SK-N-SH treated with all-trans-retinoic acid at 6 μM for 48 hours (cell line): ENCODE measurements around the gene SLC35E3.

Experiments used
- ATAC-seq: fragments of 200-7000 bp; cut with Tn5 transposase; 3 replicates; pipeline ENCODE4 v1.9.1; 2020; ENCODE audit warnings: mild to moderate bottlenecking, moderate library complexity
- ARNTL ChIP-seq: fragments of 450-650 bp; formaldehyde crosslinking; IDR thresholded peaks from 2 replicates; pipeline ENCODE4 v1.5.0; 2020; ENCODE audit warnings: low read depth, mild to moderate bottlenecking, moderate library complexity, borderline replicate concordance
- BACH2 ChIP-seq: fragments of 250-450 bp; sonication (Bioruptor Pico); IDR thresholded peaks from 2 replicates; pipeline ENCODE4 v1.9.0; 2021; ENCODE audit warnings: mild to moderate bottlenecking, borderline replicate concordance
- CREB5 ChIP-seq: fragments of 250-450 bp; sonication (Bioruptor Pico); IDR thresholded peaks from 2 replicates; pipeline ENCODE4 v1.5.1; 2020; ENCODE audit warnings: low read depth, mild to moderate bottlenecking, moderate library complexity
- CSDC2 ChIP-seq: fragments of 250-450 bp; sonication (Bioruptor Pico); IDR thresholded peaks from 2 replicates; pipeline ENCODE4 v1.5.0; 2020; ENCODE audit warnings: mild to moderate bottlenecking, moderate library complexity
- ESRRG ChIP-seq: fragments of 250-450 bp; sonication (Bioruptor Pico); IDR thresholded peaks from 2 replicates; pipeline ENCODE4 v1.6.1; 2021; ENCODE audit warnings: mild to moderate bottlenecking
- GLIS3 ChIP-seq: fragments of 250-450 bp; sonication (Bioruptor Pico); IDR thresholded peaks from 2 replicates; pipeline ENCODE4 v1.5.0; 2020; ENCODE audit warnings: mild to moderate bottlenecking, moderate library complexity
- OSR1 ChIP-seq: fragments of 250-450 bp; sonication (Bioruptor Pico); IDR thresholded peaks from 2 replicates; pipeline ENCODE4 v1.8.0; 2022; ENCODE audit warnings: moderate library complexity, mild to moderate bottlenecking, inconsistent platforms
- PATZ1 ChIP-seq: fragments of 250-450 bp; sonication (Bioruptor Pico); IDR thresholded peaks from 2 replicates; pipeline ENCODE4 v1.8.0; 2020; ENCODE audit warnings: mild to moderate bottlenecking, moderate library complexity, borderline replicate concordance
- POU6F1 ChIP-seq: fragments of 250-450 bp; sonication (Bioruptor Pico); IDR thresholded peaks from 2 replicates; pipeline ENCODE4 v1.8.0; 2021; ENCODE audit warnings: low read depth, mild to moderate bottlenecking, moderate library complexity, borderline replicate concordance
- PPARA ChIP-seq: fragments of 250-450 bp; sonication (Bioruptor Pico); IDR thresholded peaks from 2 replicates; pipeline ENCODE4 v1.5.0; 2020; ENCODE audit warnings: mild to moderate bottlenecking, borderline replicate concordance
- RARB ChIP-seq: fragments of 250-450 bp; sonication (Bioruptor Pico); IDR thresholded peaks from 2 replicates; pipeline ENCODE4 v1.8.0; 2021; ENCODE audit warnings: mild to moderate bottlenecking, moderate library complexity
- SNAI2 ChIP-seq: fragments of 250-450 bp; sonication (Bioruptor Pico); IDR thresholded peaks from 2 replicates; pipeline ENCODE4 v1.5.0; 2020; ENCODE audit warnings: mild to moderate bottlenecking, moderate library complexity
- TCF4 ChIP-seq: fragments of 250-450 bp; sonication (Bioruptor Pico); IDR thresholded peaks from 2 replicates; pipeline ENCODE4 v1.8.0; 2021; ENCODE audit warnings: mild to moderate bottlenecking, moderate library complexity, borderline replicate concordance
- TOX ChIP-seq: fragments of 250-450 bp; sonication (Bioruptor Pico); IDR thresholded peaks from 2 replicates; pipeline ENCODE4 v1.8.0; 2021; ENCODE audit warnings: mild to moderate bottlenecking, moderate library complexity, borderline replicate concordance
- TSHZ2 ChIP-seq: fragments of 250-450 bp; sonication (Bioruptor Pico); IDR thresholded peaks from 2 replicates; pipeline ENCODE4 v1.5.0; 2020; ENCODE audit warnings: mild to moderate bottlenecking, moderate library complexity
- ZC3H10 ChIP-seq: fragments of 250-450 bp; sonication (Bioruptor Pico); IDR thresholded peaks from 2 replicates; pipeline ENCODE4 v1.5.1; 2021; ENCODE audit warnings: mild to moderate bottlenecking, moderate library complexity
- ZFP3 ChIP-seq: fragments of 250-450 bp; sonication (Bioruptor Pico); IDR thresholded peaks from 2 replicates; pipeline ENCODE4 v1.5.0; 2020; ENCODE audit warnings: mild to moderate bottlenecking, moderate library complexity
- ZFP30 ChIP-seq: fragments of 450-650 bp; formaldehyde crosslinking; IDR thresholded peaks from 2 replicates; pipeline ENCODE4 v1.5.0; 2022; ENCODE audit warnings: mild to moderate bottlenecking, moderate library complexity
- ZNF565 ChIP-seq: fragments of 450-650 bp; formaldehyde crosslinking; conservative IDR thresholded peaks from 2 replicates; pipeline ENCODE4 v1.5.0; 2020; ENCODE audit warnings: low read depth, mild to moderate bottlenecking, moderate library complexity
- ZNF8 ChIP-seq: fragments of 450-650 bp; formaldehyde crosslinking; IDR thresholded peaks from 2 replicates; pipeline ENCODE4 v1.5.0; 2020; ENCODE audit warnings: mild to moderate bottlenecking, moderate library complexity

The SLC35E3 gene

GRCh38 chr12:68769941-68770340, 24.0 kb downstream of the SLC35E3 start:
- TF ChIP-seq CREB5 (CRISPR knock-in tag) (no peak), POU6F1 (no peak), ESRRG (no peak), BACH2 (no peak), GLIS3 (CRISPR knock-in tag) (no peak), RARB (CRISPR knock-in tag) (no peak), ZFP30 (no peak), ZFP3 (CRISPR knock-in tag) (no peak), ZC3H10 (CRISPR knock-in tag) (no peak), TCF4 (CRISPR knock-in tag) (no peak), TSHZ2 (no peak)
- no peak for ATAC-seq

GRCh38 chr12:68771223-68771925, 25.4 kb downstream of the SLC35E3 start:
- no peak for ATAC-seq
- TF ChIP-seq ZFP3 (CRISPR knock-in tag) (peak; percentile 75), TCF4 (CRISPR knock-in tag) (peak; percentile 68; the same call in 1 of the 2 replicates), OSR1 (no peak)

- ATAC-seq: no peak
- TF ChIP-seq OSR1: no peak
- no peak for TF ChIP-seq BACH2
- no peak for TF ChIP-seq ZC3H10 (CRISPR knock-in tag)
- no peak for TF ChIP-seq CSDC2 (CRISPR knock-in tag)
- no peak for TF ChIP-seq PPARA (CRISPR knock-in tag)
- TF ChIP-seq TOX (CRISPR knock-in tag): no peak
- no peak for TF ChIP-seq PATZ1 (CRISPR knock-in tag)
- TF ChIP-seq ZNF8: no peak
- TF ChIP-seq POU6F1: no peak
- no peak for TF ChIP-seq TSHZ2
- no peak for TF ChIP-seq ARNTL (CRISPR knock-in tag)
- TF ChIP-seq GLIS3 (CRISPR knock-in tag): no peak
- no peak for TF ChIP-seq ZNF565
- TF ChIP-seq ZFP30: no peak
- TF ChIP-seq SNAI2 (CRISPR knock-in tag): no peak
Measured at GRCh38 chr12:68772714-68773113, 26.7 kb downstream of the SLC35E3 start.
